Upper lobe of right lung (tissue), 1 donor: ENCODE data around the gene C4BPB. TPM values are rescaled to one million over a fixed set of nuclear protein-coding genes. Genes with fewer than 3 reads are reported as not detected.

ENCODE experiments used
- ATAC-seq: fragments of 200-7000 bp; cut with Tn5 transposase; one replicate; pipeline ENCODE4 v1.9.1; 2020; ENCODE audit warnings: mild to moderate bottlenecking, moderate library complexity
- DNase-seq: peaks from one replicate; pipeline ENCODE4 v3.0.0-alpha.2; 2020
- H3K27ac ChIP-seq: fragments of 200-600 bp; one replicate; pipeline ENCODE4 v1.8.0; 2022
- H3K27me3 ChIP-seq: fragments of 200-600 bp; one replicate; pipeline ENCODE4 v1.8.0; 2022; ENCODE audit warnings: mild to moderate bottlenecking
- H3K36me3 ChIP-seq: fragments of 200-600 bp; one replicate; pipeline ENCODE4 v1.8.0; 2022
- H3K4me1 ChIP-seq: fragments of 200-600 bp; one replicate; pipeline ENCODE4 v1.8.0; 2022
- H3K4me3 ChIP-seq: fragments of 200-600 bp; one replicate; pipeline ENCODE4 v1.8.0; 2022; ENCODE audit warnings: mild to moderate bottlenecking
- H3K9me3 ChIP-seq: fragments of 200-600 bp; one replicate; pipeline ENCODE4 v1.8.0; 2022
- intact Hi-C: fragments of 100-400 bp; cut with DNase I; formaldehyde crosslinking; loops from one replicate; pipeline ENCODE4 v1.11.0; 2022
- total RNA-seq: library from RNA; stranded (reverse); fragmentation: NEBNext Ultra II Directional; extraction: Animal tissue kit (Norgen Biotek cat#: 25700); gene quantifications from one replicate; pipeline ENCODE4 v1.2.1, GENCODE V29; 2021
- TF ChIP-seq, protein P1 (sequence below): fragments of 200-600 bp; IDR thresholded peaks from one replicate; pipeline ENCODE4 v1.8.0; 2022; ENCODE audit warnings: antibody characterized with exemption
- donor health status: DM: no; HTN: yes; CAD: no; lungs with severe emphysema.

Gene C4BPB
- total RNA-seq, 1 donor from 2014 or later = 6.6 TPM

DNA sequence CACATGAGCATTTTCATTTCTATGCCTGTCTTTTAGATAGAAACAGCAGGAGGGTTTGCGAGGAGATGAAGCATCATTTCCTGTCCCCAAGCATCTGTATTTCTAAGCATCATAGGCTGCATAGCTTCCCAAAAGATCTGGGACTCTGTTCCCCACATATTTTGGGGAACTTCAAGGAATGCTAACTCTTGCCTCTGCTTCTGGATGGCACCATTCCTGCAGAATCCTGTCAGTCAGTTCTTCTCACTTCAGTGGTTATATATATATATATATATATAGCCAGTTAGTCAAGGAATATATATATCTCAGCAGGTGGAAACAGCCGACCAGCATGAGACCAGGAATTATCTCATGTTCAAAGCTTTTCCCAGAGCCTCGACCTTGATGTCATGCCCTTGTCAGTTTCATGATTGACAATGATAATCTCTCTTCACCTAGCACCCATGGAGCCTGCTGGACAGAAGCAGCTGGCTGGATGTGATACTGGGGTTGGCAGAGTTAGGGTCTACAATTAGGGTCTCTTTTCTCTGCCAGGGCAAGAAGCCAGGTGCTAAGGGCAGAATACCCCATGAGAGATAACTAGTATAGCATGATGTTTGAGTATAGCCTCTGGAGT lies 33.2 kb upstream of the C4BPB start:
- no peaks in the 10 kb centered on the region for H3K27me3 ChIP-seq
- no peaks in the 10 kb centered on the region for H3K9me3 ChIP-seq
- intact Hi-C loops = no loop called here
- H3K36me3 ChIP-seq = peaks cover 4% of the 10 kb centered on the region
- peaks cover 7% of the 10 kb centered on the region for H3K4me1 ChIP-seq
- no peak overlapping the region for H3K27ac ChIP-seq
- ATAC-seq (no peak), DNase-seq (no peak)
- H3K4me3 ChIP-seq = peak overlapping the region; percentile 71
- TF ChIP-seq, protein P1, sequence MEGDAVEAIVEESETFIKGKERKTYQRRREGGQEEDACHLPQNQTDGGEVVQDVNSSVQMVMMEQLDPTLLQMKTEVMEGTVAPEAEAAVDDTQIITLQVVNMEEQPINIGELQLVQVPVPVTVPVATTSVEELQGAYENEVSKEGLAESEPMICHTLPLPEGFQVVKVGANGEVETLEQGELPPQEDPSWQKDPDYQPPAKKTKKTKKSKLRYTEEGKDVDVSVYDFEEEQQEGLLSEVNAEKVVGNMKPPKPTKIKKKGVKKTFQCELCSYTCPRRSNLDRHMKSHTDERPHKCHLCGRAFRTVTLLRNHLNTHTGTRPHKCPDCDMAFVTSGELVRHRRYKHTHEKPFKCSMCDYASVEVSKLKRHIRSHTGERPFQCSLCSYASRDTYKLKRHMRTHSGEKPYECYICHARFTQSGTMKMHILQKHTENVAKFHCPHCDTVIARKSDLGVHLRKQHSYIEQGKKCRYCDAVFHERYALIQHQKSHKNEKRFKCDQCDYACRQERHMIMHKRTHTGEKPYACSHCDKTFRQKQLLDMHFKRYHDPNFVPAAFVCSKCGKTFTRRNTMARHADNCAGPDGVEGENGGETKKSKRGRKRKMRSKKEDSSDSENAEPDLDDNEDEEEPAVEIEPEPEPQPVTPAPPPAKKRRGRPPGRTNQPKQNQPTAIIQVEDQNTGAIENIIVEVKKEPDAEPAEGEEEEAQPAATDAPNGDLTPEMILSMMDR = no peak

DNA sequence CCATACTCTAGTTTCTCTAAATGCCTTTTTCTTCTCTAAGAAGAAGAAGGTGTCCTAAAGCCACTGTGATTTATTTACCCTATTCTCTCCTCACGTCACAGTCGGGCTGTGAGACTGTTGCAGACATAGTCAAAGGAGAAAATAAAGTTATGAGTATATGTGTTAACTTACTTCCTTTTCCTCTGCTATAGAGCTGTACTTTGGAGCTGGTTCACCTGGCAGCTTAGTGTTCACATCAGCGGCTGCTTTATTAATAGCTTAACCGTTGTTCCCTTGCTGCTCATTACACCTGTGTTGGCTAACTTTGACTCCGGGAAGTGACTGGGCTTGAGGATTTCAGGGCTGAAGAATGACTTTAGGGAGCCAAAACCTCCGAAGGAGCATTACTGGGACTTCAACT lies 32.0 kb upstream of the C4BPB start:
- TF ChIP-seq, protein P1 = no peak
- Histone ChIP-seq H3K27ac (peak overlapping the region; percentile 61), H3K27me3 (no peaks in the 10 kb centered on the region), H3K36me3 (peaks cover 6% of the 10 kb centered on the region), H3K4me1 (peaks cover 7% of the 10 kb centered on the region), H3K9me3 (no peaks in the 10 kb centered on the region), H3K4me3 (no peak overlapping the region)
- intact Hi-C loops = no loop called here
- no peak for ATAC-seq
- DNase-seq = no peak

DNA sequence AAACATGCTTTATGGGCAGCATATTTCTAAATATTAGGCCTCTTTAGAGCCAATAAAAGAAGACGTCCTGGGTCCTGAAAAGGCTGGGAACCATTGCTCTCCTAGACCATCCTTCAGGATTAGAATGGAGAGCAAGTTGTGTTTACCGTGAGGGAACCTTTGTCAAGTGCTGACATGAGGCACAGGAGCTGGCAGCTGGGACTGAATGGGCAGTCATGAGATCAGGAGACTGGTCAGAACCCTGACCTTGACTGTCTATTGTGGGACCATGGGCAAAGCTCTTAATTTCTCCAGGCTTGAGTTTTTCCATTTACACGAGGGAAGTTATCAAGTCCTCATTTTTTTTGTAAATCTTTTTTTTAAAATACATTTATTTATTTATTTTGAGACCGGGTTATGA lies 30.4 kb upstream of the C4BPB start:
- no peaks in the 10 kb centered on the region for H3K9me3 ChIP-seq
- DNase-seq (no peak), ATAC-seq (no peak)
- no peaks in the 10 kb centered on the region for H3K27me3 ChIP-seq
- peaks cover 22% of the 10 kb centered on the region for H3K36me3 ChIP-seq
- TF ChIP-seq, protein P1 = no peak
- no peak overlapping the region for H3K4me3 ChIP-seq
- H3K4me1 ChIP-seq = no peaks in the 10 kb centered on the region
- H3K27ac ChIP-seq = peak overlapping the region; percentile 7
- intact Hi-C loops = no loop called here

DNA sequence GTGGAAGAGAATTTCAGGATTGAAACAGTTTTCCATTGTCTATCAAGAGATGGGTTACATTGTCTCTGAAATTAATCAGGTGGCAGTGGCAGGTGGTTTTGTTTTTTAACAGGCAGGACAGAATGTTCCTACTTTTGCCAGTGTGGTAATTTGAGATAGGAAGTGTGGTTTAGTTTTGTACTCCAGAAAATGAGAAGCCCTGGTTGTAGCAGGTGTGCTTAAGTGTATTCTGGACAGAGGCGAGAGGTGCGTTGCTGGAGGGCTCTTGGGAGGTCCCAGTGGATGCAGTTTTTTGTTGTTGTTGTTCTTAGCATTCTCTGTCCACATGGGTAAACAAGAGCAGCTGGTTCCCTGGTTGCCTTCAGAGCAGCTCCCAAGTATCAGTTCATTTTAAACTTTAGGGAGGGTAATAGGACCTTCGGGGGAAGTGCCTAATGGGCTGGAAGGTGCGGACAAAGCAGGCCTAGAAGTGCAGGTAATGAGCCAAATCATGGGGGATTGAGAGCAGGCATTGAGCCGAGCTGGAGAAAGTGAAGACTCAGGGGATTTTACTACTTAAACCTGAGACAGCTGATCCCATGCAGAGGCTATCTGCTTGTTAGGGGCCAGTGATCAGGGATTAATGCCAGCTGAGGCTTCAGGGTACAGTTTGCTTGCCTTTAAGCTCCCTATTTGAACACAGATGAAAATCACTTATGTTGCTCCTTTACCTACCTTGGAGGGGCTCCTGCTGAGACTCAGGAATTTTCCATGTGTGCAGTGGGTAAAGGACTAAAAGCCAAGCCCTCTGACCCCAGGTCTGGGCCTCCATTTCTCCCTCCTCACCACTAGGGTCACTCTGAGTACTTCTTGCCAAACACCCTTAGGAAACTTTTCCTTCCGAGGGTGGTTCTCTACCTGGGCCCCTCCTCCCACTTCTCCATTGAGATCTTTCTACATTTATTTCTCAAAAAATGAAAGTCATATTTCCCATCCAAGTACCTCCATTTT lies 29.5 kb upstream of the C4BPB start:
- Histone ChIP-seq H3K27me3 (no peaks in the 10 kb centered on the region), H3K36me3 (peaks cover 25% of the 10 kb centered on the region), H3K9me3 (no peaks in the 10 kb centered on the region), H3K4me3 (no peak overlapping the region), H3K4me1 (no peaks in the 10 kb centered on the region), H3K27ac (peak overlapping the region; percentile 7)
- TF ChIP-seq, protein P1 = no peak
- no peak for DNase-seq
- peak; percentile 52 for ATAC-seq
- intact Hi-C loops = no loop called here

DNA sequence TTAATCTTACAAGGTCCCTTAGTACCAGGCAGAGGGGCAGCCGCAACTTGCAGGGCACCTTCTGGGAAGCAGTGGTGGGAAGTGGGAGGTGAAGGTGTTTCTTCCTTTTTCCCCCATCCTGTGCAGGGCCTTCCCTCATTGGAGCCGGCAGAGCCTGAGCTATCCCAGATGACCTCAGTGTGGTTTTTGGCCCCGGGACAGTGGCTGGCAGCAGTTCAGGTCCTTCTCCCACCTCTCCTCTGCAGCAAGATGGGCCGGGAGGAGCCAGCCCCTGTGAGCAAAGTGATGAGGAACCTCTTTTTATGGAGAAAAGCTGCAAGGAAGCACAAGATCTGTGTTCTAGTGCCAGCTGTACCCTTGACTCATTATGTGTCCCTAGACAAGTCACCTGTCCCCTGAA lies 28.8 kb upstream of the C4BPB start:
- peaks cover 26% of the 10 kb centered on the region for H3K36me3 ChIP-seq
- no peaks in the 10 kb centered on the region for H3K4me1 ChIP-seq
- DNase-seq (no peak), ATAC-seq (no peak)
- no peak overlapping the region for H3K27ac ChIP-seq
- no peak overlapping the region for H3K4me3 ChIP-seq
- TF ChIP-seq, protein P1 = no peak
- H3K9me3 ChIP-seq = no peaks in the 10 kb centered on the region
- intact Hi-C loops = no loop called here
- no peaks in the 10 kb centered on the region for H3K27me3 ChIP-seq
